Urothelium cell line (cell line): ENCODE measurements around the gene TENM3.
A peak's percentile ranks its signal among the peaks of the same experiment; 100 is the strongest.

Experiments
- DNase-seq: peaks from one replicate; pipeline ENCODE4 v3.0.0; 2011; ENCODE audit warnings: low spot score, mixed read lengths
- FAIRE-seq: peaks from 2 replicates; lab custom pipeline; 2011; peaks lifted over from hg19 to GRCh38; lab: Jason Lieb, UNC

TENM3 gene

DNA sequence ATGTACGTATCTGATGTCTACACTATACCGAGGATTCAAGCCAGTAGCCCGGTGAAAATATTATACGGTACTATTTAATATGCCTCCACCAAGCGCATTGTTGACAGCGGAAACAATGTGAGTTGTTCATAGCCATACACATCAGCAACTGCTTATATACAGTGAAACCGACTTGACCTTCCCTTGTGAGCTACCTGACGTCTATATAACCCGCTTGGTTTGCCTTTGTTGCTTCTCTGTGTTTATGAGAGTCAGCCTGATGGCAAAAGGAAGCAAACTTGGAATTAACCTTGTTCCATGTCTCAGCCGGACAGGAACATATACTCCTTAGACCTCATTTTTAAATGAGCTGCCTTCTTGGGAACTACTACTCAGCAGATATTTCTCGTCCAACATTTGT, 462.2 kb downstream of the TENM3 start:
- no peak for DNase-seq
- no peak for FAIRE-seq

DNA sequence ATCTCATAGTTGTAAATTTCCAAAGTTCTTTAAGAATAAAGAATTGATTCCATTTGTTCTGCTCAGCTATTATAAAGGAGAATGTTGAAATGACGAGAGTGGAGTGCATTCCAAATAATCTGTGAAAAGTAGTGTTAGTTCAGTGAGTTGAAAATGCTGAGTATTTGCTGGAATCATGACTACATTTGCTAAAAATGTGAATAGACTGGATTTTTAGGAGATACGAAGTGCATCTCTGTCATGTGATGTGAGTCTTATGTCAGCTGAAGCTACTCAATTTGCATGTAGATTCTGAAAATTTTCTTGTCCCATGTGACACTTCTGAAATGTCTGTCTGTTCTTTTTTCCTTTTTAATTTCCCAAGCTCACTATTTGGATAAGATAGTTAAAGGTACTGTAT, 468.0 kb downstream of the TENM3 start:
- FAIRE-seq: no peak
- no peak for DNase-seq

DNA sequence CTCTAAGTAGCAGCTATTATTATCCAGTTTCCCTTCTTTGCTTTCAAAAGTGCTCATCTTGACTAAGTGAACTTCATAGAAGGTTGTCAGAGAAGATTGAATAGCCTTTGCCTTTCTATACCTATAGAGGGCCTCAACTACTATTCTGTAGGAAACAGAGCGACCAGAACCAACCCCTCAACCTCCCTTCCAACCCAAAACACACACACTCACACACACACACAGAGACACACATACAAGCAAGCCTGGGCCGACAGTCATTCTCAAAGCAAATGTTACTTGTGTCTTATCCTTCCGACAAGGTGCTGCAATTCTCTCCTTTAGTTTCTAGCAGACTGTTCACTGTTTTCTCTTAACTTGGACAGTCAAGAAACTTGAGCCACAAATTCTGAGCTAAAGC, 472.3 kb downstream of the TENM3 start:
- FAIRE-seq: no peak

DNA sequence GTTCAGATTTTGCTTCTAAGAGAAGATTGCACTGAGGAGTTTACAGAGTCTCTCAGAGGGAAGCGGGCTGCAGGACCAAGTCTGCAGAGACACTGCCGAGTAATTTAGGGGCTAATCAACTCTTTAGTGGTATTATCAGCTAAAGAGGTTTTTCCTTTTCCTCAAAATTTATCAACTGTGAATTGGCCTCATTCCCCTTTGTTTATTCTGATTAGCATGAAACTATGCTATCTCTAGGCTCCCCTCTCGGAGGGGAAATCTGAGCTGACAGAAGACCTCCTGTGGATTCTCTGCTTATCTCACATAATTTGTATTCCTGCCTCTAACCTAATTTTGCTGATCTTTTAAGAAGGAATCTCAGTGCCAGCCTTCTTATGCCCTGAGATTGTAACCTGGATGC, 473.0 kb downstream of the TENM3 start:
- FAIRE-seq: no peak
- no peak for DNase-seq

More for the DNA sequence above, 472.3 kb downstream of the TENM3 start:
- no peak for DNase-seq

DNA sequence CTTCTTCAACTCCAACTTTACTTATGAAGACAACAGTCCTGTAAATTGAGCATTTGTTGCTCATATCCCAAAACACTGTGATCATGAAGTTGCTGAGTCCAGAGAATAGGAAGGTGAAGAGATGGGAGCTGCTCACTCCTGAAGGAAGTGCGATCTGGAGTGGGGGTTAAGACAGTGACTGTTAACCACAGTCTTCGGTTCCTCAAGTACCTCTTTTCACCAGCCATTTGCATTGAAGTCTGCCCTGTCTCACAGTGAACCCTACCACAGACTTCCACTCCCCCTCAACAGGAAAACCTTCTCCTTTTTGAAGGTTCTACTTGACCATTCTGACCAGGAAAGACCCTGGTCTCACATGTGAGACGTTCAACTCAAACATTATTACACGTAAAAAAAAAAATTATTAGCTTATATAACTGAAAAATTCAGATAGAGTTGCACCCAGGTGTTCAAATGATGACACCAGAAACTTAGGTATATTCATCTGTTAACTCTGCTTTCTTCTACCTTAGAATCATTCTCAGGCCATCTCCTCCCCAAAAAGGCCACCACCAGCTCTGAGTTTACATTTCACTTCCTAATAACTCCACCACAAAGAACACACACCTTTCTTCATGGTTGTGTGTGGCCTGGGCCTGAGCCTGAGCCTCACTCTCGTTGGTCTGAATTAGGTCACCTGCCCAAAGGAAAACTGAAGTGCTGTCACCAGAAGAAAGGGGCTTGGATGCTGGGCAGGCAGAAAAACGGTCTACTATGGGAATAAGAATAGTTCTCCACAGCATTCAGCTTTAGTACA, 474.8 kb downstream of the TENM3 start:
- no peak for DNase-seq
- FAIRE-seq: no peak

- FAIRE-seq: no peak
- no peak for DNase-seq
These were observed 481.2 kb downstream of the TENM3 start for GRCh38 chr4:182724414-182724813.

GRCh38 chr4:182729516-182729915, 486.3 kb downstream of the TENM3 start:
- DNase-seq (no peak), FAIRE-seq (no peak)

DNA sequence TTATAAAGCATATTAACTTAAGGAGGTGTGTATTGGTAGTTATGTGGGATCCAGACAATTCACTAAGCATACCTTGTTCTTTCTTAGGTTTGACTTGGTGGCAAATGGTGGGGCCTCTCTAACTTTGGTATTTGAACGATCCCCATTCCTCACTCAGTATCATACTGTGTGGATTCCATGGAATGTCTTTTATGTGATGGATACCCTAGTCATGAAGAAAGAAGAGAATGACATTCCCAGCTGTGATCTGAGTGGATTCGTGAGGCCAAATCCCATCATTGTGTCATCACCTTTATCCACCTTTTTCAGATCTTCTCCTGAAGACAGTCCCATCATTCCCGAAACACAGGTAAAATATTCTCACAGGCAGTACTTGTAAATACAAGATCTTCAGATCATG, 487.6 kb downstream of the TENM3 start:
- no peak for DNase-seq
- no peak for FAIRE-seq

- DNase-seq (no peak), FAIRE-seq (no peak)
These were observed 493.0 kb downstream of the TENM3 start for GRCh38 chr4:182736207-182736606.

DNA sequence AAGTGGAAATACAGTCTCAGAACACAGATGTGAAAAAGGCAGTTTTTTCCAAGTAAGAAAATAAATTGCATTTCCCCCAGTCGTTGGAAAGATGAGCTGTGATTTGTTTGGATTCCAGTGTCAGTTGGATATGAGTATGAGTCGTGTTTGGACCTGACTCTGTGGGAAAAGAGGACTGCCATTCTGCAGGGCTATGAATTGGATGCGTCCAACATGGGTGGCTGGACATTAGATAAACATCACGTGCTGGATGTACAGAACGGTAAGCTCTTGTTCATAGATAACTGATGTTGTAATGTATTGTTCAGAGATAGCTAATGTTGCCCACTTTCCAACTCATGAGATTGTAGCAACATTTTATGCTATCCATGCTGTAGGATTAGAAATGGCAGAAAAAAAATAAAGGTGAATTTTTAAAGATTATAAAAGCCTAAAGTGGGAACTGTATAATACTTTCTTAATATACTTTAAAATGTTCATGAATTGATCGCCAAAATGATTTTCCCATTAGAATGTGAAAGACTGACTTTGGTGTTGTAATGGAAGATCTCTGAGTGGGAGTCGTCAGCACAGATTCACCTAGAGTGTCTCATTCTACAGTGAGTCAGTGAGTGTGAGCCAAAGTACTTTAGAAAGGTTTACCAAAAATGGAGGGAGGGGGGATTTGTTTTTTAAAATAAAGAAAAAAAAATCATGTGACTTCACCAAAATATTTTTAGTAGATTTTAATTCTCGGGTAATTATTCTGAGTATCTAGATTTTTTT, 495.3 kb downstream of the TENM3 start:
- no peak for FAIRE-seq
- no peak for DNase-seq

- no peak for DNase-seq
- FAIRE-seq: no peak
These were observed 497.1 kb downstream of the TENM3 start for GRCh38 chr4:182740256-182740655.

- FAIRE-seq (no peak), DNase-seq (no peak)
These were observed 497.9 kb downstream of the TENM3 start for GRCh38 chr4:182741054-182741453.

GRCh38 chr4:182741914-182742313, 498.7 kb downstream of the TENM3 start:
- no peak for FAIRE-seq
- no peak for DNase-seq

DNA sequence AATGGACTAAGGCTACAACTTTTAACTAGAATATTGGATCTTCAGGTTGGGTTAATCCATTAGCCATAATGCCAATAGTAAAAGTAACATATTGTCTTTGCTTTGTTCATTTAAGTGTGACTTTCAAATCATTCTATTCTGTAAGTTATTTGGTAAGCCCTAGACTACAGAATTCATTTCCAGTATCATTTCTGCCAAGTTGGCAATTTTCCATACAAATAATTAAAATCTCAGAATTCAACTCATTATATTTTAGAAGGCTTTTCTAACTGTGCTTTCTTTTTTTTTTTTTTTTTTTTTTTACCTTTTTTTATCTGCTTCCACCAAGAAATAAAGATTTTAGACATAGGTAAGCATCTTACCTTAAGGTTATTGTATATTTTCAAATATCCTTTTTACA, 500.6 kb downstream of the TENM3 start:
- FAIRE-seq: no peak
- no peak for DNase-seq

DNA sequence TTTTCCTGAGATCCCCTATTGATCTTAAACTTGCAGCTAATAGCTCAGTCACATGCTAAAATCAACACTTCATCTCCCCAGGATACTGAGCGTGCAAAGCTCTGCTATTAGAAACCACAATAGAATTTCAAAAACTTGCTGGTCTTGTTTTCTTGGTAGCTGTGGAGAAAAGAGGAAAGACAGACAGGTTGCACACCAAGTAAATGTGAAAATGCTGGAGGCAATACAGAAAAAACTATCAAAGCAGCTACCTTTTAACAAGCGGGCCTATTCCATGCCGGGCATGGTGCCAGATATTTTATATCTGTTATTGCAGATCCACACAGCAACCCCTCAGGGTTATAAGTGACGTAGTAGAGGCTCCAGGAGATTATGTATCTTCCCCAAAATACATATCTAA, 502.0 kb downstream of the TENM3 start:
- no peak for DNase-seq
- FAIRE-seq: no peak

DNA sequence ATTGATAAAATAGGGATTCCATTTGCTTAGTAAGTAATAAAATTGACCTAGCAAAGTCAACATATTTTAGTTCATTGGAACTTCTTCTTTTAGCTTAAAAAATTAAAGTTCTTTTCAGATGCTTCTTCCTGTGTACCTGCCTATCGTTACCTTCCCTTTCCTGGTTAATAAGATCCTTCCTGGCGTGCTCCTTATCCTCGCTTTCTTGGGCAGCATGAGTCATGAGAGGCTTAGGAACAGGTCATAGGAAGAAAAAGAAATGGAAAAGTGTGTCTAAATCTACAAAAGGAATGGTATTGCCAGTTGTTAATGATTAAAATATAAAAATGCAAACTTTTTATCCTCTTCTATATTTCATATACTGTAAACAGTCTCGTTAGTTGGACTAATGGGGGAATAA, 503.7 kb downstream of the TENM3 start:
- FAIRE-seq (no peak), DNase-seq (no peak)

DNA sequence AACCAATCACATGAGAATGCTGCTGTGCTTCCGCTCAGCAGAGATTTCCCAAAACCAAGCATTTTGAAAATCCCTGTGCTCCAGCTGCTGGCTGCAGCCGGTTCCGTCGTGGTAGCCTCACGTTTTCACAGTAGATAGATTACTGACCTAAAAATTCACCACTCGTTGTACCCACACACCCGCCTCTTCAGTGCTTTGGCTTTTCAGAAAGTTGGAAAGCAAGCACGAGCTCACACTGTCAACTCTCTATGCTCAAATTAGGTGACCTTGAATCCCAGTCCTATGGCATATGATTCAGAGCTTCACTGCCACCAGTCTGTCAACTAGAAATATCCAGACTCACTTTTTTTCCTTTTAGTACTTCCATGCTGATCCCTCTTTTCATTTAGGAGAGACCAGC, 505.1 kb downstream of the TENM3 start:
- DNase-seq: no peak
- no peak for FAIRE-seq

DNA sequence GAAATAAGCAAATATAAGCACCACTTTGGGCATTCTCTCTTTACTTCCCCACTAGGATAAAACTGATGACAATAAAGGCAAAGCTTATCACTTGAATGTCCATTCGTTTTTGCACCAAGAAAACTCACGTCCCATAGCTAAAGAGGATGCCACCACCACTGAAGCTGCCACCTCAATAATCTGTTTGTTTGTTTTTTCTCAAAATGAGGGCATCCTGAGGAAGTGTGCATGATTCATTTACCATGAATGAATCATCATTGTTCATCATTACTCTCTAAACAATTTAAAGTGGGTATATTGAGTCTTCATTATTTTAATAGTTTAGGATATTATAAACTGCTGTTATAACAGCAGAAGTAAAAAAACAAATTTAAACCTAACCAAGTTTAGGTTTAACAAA, 505.7 kb downstream of the TENM3 start:
- peak; percentile 5 for DNase-seq
- no peak for FAIRE-seq

DNA sequence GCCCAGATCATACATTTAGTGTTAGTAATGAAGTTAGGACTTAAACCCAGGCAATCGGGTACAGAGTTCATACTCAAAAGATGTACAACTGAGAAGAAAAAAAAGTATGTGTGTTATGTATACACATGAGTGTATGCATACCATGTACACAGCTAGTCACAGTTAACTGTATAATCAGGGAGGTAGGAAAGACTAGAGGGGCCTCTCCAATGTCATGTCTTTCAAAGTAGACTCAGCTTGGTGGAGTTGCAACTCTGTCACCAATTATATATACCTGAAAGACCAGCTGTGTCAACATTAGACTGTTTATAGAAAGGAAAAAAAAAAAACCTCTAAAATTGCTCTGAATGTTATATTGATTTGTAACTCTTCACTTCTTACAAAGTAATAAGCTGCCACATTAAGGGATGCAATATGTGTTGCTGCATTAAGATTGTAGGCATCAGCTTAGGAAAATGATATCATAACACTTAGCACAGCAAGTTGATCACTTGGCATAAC, 506.5 kb downstream of the TENM3 start:
- FAIRE-seq: no peak
- DNase-seq: no peak

GRCh38 chr4:182752158-182752910, 509.1 kb downstream of the TENM3 start:
- DNase-seq (peak; percentile 38), FAIRE-seq (no peak)

GRCh38 chr4:182754895-182755294, 511.7 kb downstream of the TENM3 start:
- no peak for FAIRE-seq
- DNase-seq: no peak
